GM12878 (cell line): ENCODE results near the gene WDR89. TPM values are rescaled to one million over a fixed set of nuclear protein-coding genes. Genes with fewer than 3 reads are reported as not detected.

Source experiments
- ATAC-seq: fragments of 200-7000 bp; cut with Tn5 transposase; 3 replicates; pipeline ENCODE4 v1.9.1; 2020; ENCODE audit warnings: mild to moderate bottlenecking, moderate library complexity
- BruUV-seq: library from RNA; stranded (reverse); fragments of 400-500 nt; replicated peaks from 2 replicates; lab custom pipeline; 2021; lab: Mats Ljungman, UMichigan
- CTCF ChIA-PET: fragments of 300-600 bp; sonication (Branson Sonifier 250); formaldehyde crosslinking; extraction: SDS; loops from one replicate; lab custom pipeline; 2021; ENCODE audit warnings: inconsistent platforms; lab: Yijun Ruan, JAX
- POLR2A ChIA-PET: fragments of 350-600 bp; formaldehyde crosslinking; extraction: SDS; loops from one replicate; lab custom pipeline; 2021; ENCODE audit warnings: inconsistent platforms; lab: Charles Lee
- RAD21 ChIA-PET: fragments of 300-600 bp; sonication (Branson Sonifier 250); formaldehyde crosslinking; loops from one replicate; lab custom pipeline; 2023; ENCODE audit warnings: antibody characterized with exemption; ENCODE audit not compliant: unreplicated experiment; lab: Charles Lee
- SMC1A ChIA-PET: fragments of 300-600 bp; sonication (Branson Sonifier 250); formaldehyde crosslinking; loops from one replicate; lab custom pipeline; 2023; ENCODE audit not compliant: unreplicated experiment, uncharacterized antibody; lab: Charles Lee
- DNase-seq: peaks from one replicate; pipeline ENCODE4 v3.0.0-alpha.2; 2011; ENCODE audit warnings: low read depth, low spot score
- FAIRE-seq: peaks from 3 replicates; lab custom pipeline; 2011; peaks lifted over from hg19 to GRCh38; lab: Jason Lieb, UNC
- H2AFZ ChIP-seq: 2 replicates; pipeline ENCODE4 v1.6.0; 2011; ENCODE audit warnings: low read depth, low read length, control low read depth; ENCODE audit not compliant: control insufficient read depth
- H3K27ac ChIP-seq: 2 replicates; pipeline ENCODE4 v1.5.1; 2011; ENCODE audit warnings: control low read depth; ENCODE audit not compliant: control insufficient read depth, insufficient read depth
- H3K27me3 ChIP-seq, 2 experiments: replicated peaks in 1 of 2; 2 replicates each; pipeline versions ENCODE4 v1.6.0 to v1.6.1; 2011; ENCODE audit warnings: low read length in 1 of 2; ENCODE audit not compliant: control insufficient read depth in 2 of 2, insufficient read depth in 2 of 2
- H3K36me3 ChIP-seq, 2 experiments: 2 replicates each; pipeline ENCODE4 v1.5.1; 2011; ENCODE audit warnings: low read length in 1 of 2; ENCODE audit not compliant: control insufficient read depth in 2 of 2, insufficient read depth in 2 of 2
- H3K4me1 ChIP-seq: 2 replicates; pipeline ENCODE4 v1.6.1; 2011; ENCODE audit warnings: mild to moderate bottlenecking, low read length, moderate library complexity, mixed read lengths; ENCODE audit not compliant: control insufficient read depth, insufficient read depth
- H3K4me2 ChIP-seq: 2 replicates; pipeline ENCODE4 v1.6.0; 2011; ENCODE audit warnings: control low read depth; ENCODE audit not compliant: control insufficient read depth, insufficient read depth
- H3K4me3 ChIP-seq: fragments of 200-600 bp; sonication (generic); 2 replicates; pipeline ENCODE4 v1.5.1; 2016
- H3K79me2 ChIP-seq: 2 replicates; pipeline ENCODE4 v1.6.0; 2011; ENCODE audit warnings: low read length; ENCODE audit not compliant: control insufficient read depth, insufficient read depth
- H3K9ac ChIP-seq: 2 replicates; pipeline ENCODE4 v1.8.0; 2011; ENCODE audit warnings: low read length, control low read depth, mixed read lengths; ENCODE audit not compliant: control insufficient read depth, insufficient read depth
- H3K9me3 ChIP-seq: replicated peaks from 3 replicates; pipeline ENCODE4 v1.5.1; 2011; ENCODE audit warnings: mild to moderate bottlenecking, low read length; ENCODE audit not compliant: control insufficient read depth, insufficient read depth
- H4K20me1 ChIP-seq: 2 replicates; pipeline ENCODE4 v1.6.0; 2011; ENCODE audit not compliant: control insufficient read depth, insufficient read depth
- ASH2L ChIP-seq: fragments of 300-600, 200-600 bp; sonication (generic); IDR thresholded peaks from 2 replicates; pipeline ENCODE4 v1.6.1; 2017; ENCODE audit warnings: low read depth, mild to moderate bottlenecking, borderline replicate concordance
- CEBPB ChIP-seq, 2 experiments: fragments of 150-350 bp in 1 of 2; IDR thresholded peaks; 2 replicates each; pipeline ENCODE4 v1.6.1; 2012 to 2014; ENCODE audit warnings: low read depth in 2 of 2, low read length in 2 of 2, borderline replicate concordance in 1 of 2, inconsistent platforms in 1 of 2
- JUND ChIP-seq: IDR thresholded peaks from 2 replicates; pipeline ENCODE4 v1.6.1; 2012; ENCODE audit warnings: low read depth, mild to moderate bottlenecking, low read length, improper control_type of control experiment, moderate library complexity
- MXI1 ChIP-seq: fragments of 150-350 bp; IDR thresholded peaks from 2 replicates; pipeline ENCODE4 v1.6.1; 2011; ENCODE audit warnings: low read depth, mild to moderate bottlenecking, inconsistent platforms, low read length, improper control_type of control experiment
- MYB ChIP-seq: fragments of 150-350 bp; IDR thresholded peaks from 2 replicates; pipeline ENCODE4 v1.6.1; 2014; ENCODE audit warnings: mild to moderate bottlenecking, low read depth, low read length, borderline replicate concordance
- MYC ChIP-seq: IDR thresholded peaks from 2 replicates; pipeline ENCODE4 v1.6.1; 2011; ENCODE audit warnings: mild to moderate bottlenecking, low read length, moderate library complexity, inconsistent platforms; ENCODE audit not compliant: insufficient read depth, insufficient replicate concordance, insufficient read length, severe bottlenecking
- NBN ChIP-seq: fragments of 450-650 bp; IDR thresholded peaks from 2 replicates; pipeline ENCODE4 v1.6.1; 2016
- NKRF ChIP-seq: fragments of 450-650 bp; conservative IDR thresholded peaks from 2 replicates; pipeline ENCODE4 v1.6.1; 2017; ENCODE audit warnings: mild to moderate bottlenecking, moderate library complexity
- NR2C2 ChIP-seq: IDR thresholded peaks from 2 replicates; pipeline ENCODE4 v1.6.1; 2011; ENCODE audit warnings: borderline replicate concordance, low read depth; ENCODE audit not compliant: control insufficient read depth, insufficient read length
- POLR2AphosphoS2 ChIP-seq: IDR thresholded peaks from 2 replicates; pipeline ENCODE4 v1.6.1; 2011; ENCODE audit warnings: low read depth, mild to moderate bottlenecking, low read length, improper control_type of control experiment, moderate library complexity
- POLR2AphosphoS5 ChIP-seq: IDR thresholded peaks from 2 replicates; pipeline ENCODE4 v1.6.1; 2011; ENCODE audit warnings: mild to moderate bottlenecking, low read length, inconsistent platforms
- TCF12 ChIP-seq: IDR thresholded peaks from 2 replicates; pipeline ENCODE4 v1.6.1; 2011; ENCODE audit warnings: low read depth, mild to moderate bottlenecking, low read length
- ZNF622 ChIP-seq: fragments of 450-650 bp; IDR thresholded peaks from 2 replicates; pipeline ENCODE4 v1.6.1; 2017; ENCODE audit warnings: mild to moderate bottlenecking, inconsistent platforms
- WGBS: methylation state at CpG from one replicate; pipeline ENCODE4 v1.1.6; 2016; ENCODE audit warnings: low lambda C conversion rate; ENCODE audit not compliant: insufficient replicate concordance, insufficient coverage; ENCODE audit errors: missing lambda C conversion rate; 5-methylcytosine and 5-hydroxymethylcytosine counted together
- in situ Hi-C: fragments of 300-500 bp; cut with MboI; formaldehyde crosslinking; loops from 9 replicates; pipeline ENCODE4 v1.14.3; 2018; ENCODE audit warnings: mixed read lengths
- intact Hi-C: fragments of 100-400 bp; cut with micrococcal nuclease; formaldehyde crosslinking; loops from one replicate; pipeline ENCODE4 v1.14.2; 2022; ENCODE audit not compliant: unreplicated experiment
- polyA plus RNA-seq, 11 experiments: library from polyadenylated mRNA; depleted of rRNA in 4 of 11; unstranded in 6 of 11; stranded (reverse) in 5 of 11; fragments of >200 nt; fragmentation: Nextera tagmentation in 4 of 11; fragmentation: Illumina TruSeq in 1 of 11; extraction: Ambion mirVana in 4 of 11; extraction: Trizol in 1 of 11; gene quantifications; 1 replicate in 1 of 11; 2 replicates in 10 of 11; pipeline versions ENCODE4 v1.2.1 to v1.2.3, GENCODE V29; 2011 to 2016; ENCODE audit warnings: inconsistent platforms in 2 of 11, missing spikeins in 2 of 11, low read depth in 1 of 11
- total RNA-seq, 4 experiments: library from RNA; depleted of rRNA in 3 of 4; stranded (reverse); fragments of >200 nt in 3 of 4; fragmentation: Illumina TruSeq in 1 of 4; extraction: Trizol in 1 of 4; gene quantifications; 2 replicates each; pipeline versions ENCODE4 v1.2.1 to v1.2.3, GENCODE V29; 2013 to 2021
- TF ChIP-seq, protein P1 (sequence below): IDR thresholded peaks from 2 replicates; pipeline ENCODE4 v1.6.1; 2011; ENCODE audit warnings: low read depth, low read length, improper control_type of control experiment, borderline replicate concordance
- TF ChIP-seq, protein P2 (sequence below): fragments of 450-650 bp; IDR thresholded peaks from 2 replicates; pipeline ENCODE4 v1.6.1; 2016; ENCODE audit warnings: mild to moderate bottlenecking, moderate library complexity, borderline replicate concordance
- TF ChIP-seq, protein P3 (sequence below): IDR thresholded peaks from 2 replicates; pipeline ENCODE4 v1.6.1; 2012; ENCODE audit warnings: low read depth, low read length, improper control_type of control experiment

The WDR89 gene
- total and polyA plus RNA-seq, 10 of the 15 experiments (the other 5 are each of a cell fraction or from before 2014, with no cell fraction given): 11.8 to 25.7 (median 17.5) TPM

GRCh38 chr14:63656194-63656593, 14.5 kb upstream of the WDR89 start:
- CTCF ChIA-PET: interaction anchor here (1.3 kb wide), 1 partner anchor 23 kb away, joined by 3 read pairs; no protein-coding TSS in a partner anchor
- DNase-seq (no peak), ATAC-seq (no peak), FAIRE-seq (no peak)
- no peak overlapping the region for H3K9ac ChIP-seq
- H3K27ac ChIP-seq: no peak overlapping the region
- BruUV-seq: no TSS peak
- SMC1A ChIA-PET: interaction anchor here (1.0 to 1.1 kb wide), 3 partner anchors 10 to 70 kb away, joined by 3 to 4 read pairs (median 4); partner anchors contain the start of gene WDR89
- WGBS: 63% methylated on average over 4 of the region's 4 CpGs
- in situ Hi-C loops (no loop called here), intact Hi-C loops (no loop called here)
- POLR2A ChIA-PET: interaction anchor here (1.6 kb wide), 1 partner anchor 14 kb away, joined by 8 read pairs; no protein-coding TSS in a partner anchor
- H3K36me3 ChIP-seq: no peaks in the 10 kb centered on the region
- RAD21 ChIA-PET: no interaction called here
- H3K9me3 ChIP-seq: no peaks in the 10 kb centered on the region
- no peaks in the 10 kb centered on the region for H3K27me3 ChIP-seq
- H4K20me1 ChIP-seq: no peaks in the 10 kb centered on the region
- H2AFZ ChIP-seq: no peak overlapping the region
- H3K4me2 ChIP-seq: no peak overlapping the region
- no peaks in the 10 kb centered on the region for H3K4me1 ChIP-seq
- no peaks in the 10 kb centered on the region for H3K79me2 ChIP-seq
- H3K4me3 ChIP-seq: no peak overlapping the region
- no peak for TF ChIP-seq MXI1
- no peak for TF ChIP-seq MYC
- TF ChIP-seq, protein P1, sequence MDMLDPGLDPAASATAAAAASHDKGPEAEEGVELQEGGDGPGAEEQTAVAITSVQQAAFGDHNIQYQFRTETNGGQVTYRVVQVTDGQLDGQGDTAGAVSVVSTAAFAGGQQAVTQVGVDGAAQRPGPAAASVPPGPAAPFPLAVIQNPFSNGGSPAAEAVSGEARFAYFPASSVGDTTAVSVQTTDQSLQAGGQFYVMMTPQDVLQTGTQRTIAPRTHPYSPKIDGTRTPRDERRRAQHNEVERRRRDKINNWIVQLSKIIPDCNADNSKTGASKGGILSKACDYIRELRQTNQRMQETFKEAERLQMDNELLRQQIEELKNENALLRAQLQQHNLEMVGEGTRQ: no peak
- TF ChIP-seq MYB: no peak
- no peak for TF ChIP-seq ZNF622
- TF ChIP-seq POLR2AphosphoS5: no peak
- TF ChIP-seq JUND: no peak
- no peak for TF ChIP-seq CEBPB (IDR thresholded peaks at IDR 0.05; ENCODE audit: borderline replicate concordance in 1 of 2, low read depth in 2 of 2, low read length in 2 of 2)
- TF ChIP-seq NBN: no peak
- no peak for TF ChIP-seq ASH2L
- no peak for TF ChIP-seq NR2C2
- TF ChIP-seq POLR2AphosphoS2: no peak
- TF ChIP-seq NKRF: no peak
- TF ChIP-seq, protein P2, sequence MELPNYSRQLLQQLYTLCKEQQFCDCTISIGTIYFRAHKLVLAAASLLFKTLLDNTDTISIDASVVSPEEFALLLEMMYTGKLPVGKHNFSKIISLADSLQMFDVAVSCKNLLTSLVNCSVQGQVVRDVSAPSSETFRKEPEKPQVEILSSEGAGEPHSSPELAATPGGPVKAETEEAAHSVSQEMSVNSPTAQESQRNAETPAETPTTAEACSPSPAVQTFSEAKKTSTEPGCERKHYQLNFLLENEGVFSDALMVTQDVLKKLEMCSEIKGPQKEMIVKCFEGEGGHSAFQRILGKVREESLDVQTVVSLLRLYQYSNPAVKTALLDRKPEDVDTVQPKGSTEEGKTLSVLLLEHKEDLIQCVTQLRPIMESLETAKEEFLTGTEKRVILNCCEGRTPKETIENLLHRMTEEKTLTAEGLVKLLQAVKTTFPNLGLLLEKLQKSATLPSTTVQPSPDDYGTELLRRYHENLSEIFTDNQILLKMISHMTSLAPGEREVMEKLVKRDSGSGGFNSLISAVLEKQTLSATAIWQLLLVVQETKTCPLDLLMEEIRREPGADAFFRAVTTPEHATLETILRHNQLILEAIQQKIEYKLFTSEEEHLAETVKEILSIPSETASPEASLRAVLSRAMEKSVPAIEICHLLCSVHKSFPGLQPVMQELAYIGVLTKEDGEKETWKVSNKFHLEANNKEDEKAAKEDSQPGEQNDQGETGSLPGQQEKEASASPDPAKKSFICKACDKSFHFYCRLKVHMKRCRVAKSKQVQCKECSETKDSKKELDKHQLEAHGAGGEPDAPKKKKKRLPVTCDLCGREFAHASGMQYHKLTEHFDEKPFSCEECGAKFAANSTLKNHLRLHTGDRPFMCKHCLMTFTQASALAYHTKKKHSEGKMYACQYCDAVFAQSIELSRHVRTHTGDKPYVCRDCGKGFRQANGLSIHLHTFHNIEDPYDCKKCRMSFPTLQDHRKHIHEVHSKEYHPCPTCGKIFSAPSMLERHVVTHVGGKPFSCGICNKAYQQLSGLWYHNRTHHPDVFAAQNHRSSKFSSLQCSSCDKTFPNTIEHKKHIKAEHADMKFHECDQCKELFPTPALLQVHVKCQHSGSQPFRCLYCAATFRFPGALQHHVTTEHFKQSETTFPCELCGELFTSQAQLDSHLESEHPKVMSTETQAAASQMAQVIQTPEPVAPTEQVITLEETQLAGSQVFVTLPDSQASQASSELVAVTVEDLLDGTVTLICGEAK: no peak
- TF ChIP-seq, protein P3, sequence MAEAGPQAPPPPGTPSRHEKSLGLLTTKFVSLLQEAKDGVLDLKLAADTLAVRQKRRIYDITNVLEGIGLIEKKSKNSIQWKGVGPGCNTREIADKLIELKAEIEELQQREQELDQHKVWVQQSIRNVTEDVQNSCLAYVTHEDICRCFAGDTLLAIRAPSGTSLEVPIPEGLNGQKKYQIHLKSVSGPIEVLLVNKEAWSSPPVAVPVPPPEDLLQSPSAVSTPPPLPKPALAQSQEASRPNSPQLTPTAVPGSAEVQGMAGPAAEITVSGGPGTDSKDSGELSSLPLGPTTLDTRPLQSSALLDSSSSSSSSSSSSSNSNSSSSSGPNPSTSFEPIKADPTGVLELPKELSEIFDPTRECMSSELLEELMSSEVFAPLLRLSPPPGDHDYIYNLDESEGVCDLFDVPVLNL: no peak
- TF ChIP-seq TCF12: no peak
